Limb (tissue), 2 donors: ENCODE data around the gene CLN6.
"Not testable (repeated sequence)": the region's sequence is repeated elsewhere in the genome, so short reads cannot be mapped to it uniquely, and the experiment has no call there.

Experiments
- DNase-seq, 2 donors: peaks; one replicate each; pipeline ENCODE4 v3.0.0-alpha.2; 2016; ENCODE audit errors: extremely low spot score in 2 of 2

The CLN6 gene

DNA sequence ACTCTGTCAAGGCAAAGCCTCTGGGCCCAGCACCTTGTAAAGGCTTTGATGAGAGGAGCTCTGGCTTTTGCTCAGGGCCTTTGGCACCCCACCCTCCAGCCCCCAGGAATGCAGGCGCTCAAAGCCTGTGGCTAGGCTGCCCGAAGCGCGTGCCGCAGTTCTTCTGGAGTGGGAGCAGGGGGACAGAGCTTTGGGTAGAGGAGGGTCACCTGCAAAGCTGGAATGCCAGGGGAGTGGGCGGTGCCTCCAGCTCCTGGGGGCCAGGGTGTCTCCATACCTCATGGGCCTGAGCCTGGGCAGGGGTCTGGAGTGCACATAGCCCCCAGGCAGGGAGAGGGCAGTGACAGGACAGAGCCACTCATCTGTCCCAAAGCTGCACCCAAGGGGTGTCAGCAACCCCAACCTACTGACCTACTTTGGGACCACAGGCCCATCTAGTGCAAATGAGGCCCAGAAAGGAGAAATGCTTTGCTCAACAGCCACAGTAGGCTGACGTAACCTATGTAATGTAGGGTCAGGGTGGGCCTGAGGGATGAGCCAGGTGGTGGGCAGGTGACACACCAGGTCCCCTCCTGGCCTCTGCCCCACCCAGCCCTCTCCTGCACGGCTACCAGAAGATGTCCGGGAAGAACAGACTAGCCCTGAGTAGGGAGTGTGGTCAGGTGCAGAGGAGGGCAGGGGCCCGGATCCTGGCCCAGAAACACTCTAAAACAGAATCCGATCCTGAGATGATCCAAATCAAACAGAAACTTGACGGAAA is 22.2 kb downstream of the CLN6 start:
- DNase-seq, result no peak

DNA sequence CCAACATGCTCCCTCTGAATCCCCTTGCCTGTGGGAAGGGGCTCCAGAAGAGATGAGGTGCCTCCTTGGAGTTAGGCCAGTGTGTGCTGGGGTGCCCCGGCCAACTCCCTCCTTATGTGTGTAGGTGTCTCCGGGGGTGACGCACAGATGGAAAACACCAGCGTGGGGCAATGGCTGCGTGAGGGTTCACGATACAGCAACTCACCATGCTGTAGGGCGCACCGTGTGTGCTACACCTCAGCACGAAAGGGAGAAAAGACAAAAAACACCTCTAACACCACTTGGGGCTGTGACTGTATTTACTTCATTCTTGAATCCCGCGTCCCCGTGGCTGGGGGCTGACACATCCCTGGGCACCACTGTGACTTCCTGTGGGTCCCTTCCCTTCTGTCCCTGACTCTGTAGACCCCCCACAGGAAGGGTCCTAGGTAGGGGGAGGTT is 22.8 kb downstream of the CLN6 start:
- DNase-seq, result no peak

DNA sequence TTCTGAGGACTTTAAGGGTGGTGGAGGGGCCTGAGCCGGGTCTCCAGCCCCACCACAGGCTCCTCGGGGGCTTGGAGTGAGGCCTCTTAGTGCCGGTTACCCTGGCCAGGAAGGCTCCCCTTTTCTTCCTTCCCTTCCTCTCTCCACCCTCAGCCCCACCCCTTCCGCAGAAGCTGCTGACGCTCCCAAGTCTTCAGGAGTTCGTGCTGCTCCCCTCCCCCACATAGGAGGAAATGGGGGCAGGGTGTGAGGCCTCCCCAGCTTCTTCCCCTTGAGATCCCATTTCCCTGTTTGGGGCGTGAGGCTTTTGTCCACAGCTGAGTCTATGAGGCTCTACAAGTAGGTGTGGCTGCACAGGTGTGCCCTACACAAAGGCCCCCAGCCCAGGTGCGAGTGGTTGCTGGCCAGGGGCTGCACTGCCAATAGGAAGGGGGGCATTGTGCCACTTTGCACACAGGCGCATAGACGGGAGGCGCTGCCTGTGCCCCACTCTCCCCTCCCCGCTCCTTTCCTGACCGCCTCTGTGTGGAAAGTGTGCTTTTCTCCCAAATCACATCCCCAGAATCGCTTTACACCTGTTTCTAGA is 23.5 kb downstream of the CLN6 start:
- no peak for DNase-seq

DNA sequence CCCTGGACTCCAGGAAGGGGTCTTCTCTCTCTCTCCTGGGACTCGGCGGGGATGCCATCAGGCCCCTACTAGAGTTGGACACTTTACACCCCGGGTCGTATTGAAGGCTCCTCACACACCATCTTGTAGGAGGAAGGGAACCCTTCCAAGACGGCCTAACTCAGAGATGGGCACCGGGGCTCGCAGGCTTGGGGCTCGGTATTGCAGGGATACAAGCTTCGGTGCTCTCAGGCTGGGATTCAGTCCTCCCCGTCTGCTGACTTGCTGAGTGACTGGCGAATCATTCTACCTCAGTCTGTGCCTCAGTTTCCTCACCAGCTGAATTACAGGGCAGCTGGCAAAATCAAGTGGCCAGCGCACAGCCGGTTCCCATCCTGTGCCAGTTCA is 24.0 kb downstream of the CLN6 start:
- no peak for DNase-seq

DNA sequence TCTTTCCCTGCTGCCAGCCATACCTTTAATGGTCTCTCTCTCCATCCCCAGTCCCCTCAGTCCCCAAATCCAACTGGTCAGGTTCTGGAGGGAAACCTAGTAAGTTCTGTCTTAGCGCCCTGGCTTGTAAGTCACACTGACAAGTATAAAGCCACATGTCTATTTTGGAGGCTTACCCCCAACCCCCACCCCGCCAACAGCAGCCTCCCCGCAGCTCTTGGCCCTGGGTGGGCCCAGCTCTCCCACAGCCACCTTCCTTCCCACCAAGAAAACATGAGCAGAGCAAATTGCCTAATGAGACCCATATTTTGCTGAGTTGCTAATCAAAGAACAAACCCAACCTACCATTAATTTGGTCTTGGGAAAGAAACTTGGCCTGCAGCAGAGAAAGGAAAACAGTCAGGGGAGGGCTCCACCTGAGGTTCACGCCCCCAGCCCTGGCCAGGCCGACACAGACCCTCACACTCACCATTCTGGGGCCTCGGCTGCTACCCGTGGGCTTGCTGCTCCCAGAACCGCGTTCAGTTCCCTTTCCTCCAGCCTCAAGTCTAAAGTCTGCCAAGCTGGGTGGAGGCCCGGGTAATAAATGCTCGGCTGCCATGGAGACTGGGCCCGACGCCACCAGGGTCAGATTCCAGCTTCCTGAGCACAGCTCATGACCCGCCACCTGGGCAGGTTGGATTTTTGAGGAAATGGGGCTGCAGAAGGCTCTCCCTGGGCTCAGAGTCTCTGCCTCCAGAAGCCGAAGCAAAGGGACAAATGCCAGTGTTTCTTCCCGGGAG is 24.6 kb downstream of the CLN6 start, which contains the start of gene CALML4:
Gene CALML4, minus strand, starts transcription at position 557 of the 782 bp plus-strand sequence. Its CDS starts 85 bp downstream, at position 472.
- DNase-seq, result peak; percentile 72 to 81

DNA sequence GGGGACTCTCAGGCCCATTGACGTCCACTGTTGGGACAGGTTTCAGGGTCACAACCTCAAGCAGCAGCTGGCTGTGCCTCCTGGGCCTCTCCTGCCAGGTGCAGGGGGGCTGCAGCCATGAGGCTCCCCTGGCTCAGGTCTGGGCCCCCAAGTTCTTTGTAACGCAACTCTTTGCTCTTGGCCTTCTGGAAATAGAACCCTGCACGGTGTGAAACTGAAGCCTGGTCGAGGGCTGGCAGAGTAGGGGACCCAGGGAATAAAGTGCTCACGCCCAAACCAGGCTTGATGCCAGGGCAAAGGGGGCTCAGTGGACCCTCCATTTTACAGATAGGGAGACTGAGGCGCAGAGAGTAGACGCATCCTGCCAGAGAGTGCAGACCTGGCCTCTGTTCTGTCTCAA is 25.2 kb downstream of the CLN6 start:
- no peak for DNase-seq

DNA sequence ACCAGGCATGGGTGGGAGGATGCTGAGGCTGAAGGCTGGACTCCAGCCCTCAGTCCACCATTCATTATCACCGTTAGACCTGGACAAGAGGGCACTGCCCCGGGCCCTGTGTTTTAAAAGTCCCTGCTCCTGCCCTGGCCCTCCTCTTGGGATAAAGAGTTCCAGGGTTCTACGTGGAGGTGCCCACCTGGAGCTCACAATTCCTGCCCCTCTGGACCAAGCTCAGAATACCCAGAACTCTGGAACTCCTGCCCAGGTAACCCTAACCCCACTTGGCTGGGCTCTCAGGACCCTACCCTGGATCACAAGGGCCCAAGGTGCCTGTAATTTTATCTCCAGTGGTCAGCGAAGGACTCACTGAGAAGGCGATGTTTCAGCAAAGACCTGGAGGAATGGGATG is 25.6 kb downstream of the CLN6 start:
- no peak for DNase-seq

DNA sequence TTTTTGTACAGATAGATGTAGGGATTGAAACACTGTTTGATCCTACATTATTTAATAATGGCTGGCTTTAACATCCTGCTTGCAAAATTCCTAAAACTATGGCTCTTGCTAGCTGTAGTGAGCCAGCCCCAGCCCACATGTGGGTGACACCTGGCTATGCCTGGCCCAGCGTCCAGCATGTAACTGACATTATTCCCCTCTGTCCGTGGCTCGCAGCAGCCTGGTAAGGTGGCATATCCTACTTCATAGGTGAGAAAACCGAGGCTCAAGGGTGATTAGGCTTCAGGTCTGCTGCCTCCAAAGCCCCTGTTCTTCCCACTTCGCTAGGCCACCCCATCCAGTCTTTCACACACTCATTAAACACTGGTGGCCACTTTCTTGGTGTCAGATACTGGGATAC is 26.0 kb downstream of the CLN6 start:
- DNase-seq, result no peak

DNA sequence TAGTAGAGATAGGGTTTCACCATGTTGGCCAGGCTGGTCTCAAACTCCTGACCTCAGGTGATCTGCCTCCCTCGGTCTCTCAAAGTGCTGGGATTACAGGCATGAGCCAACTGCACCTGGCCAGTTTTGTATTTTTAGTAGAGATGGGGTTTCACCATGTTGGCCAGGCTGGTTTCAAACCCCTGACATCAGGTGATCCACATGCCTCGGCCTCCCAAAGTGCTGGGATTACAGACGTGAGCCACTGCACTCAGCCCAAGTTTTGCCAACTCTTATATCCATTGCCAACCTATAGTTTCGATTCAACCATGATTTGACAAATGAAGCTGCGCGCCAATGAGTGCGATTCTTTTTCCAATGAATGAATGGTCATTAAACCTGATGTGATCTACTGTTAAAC is 26.5 kb downstream of the CLN6 start:
- DNase-seq, result not testable (repeated sequence)

DNA sequence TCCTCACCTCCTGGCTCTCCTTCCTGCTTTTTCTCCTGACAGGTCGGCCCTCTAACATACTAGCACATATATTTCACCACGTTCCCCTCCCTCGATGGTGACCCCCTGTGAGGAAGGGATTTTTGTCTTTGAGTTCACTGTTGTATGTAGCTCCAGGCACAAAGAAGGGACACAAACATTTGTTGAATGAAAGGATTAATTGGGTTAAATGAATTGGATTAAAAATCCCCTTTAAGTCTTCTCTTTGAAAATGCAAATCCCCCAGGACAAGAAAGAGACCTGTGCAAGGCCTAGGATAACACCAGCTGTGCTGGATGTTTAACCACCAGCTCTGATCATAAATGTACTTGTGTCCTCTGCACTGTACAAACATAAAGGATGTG is 27.7 kb downstream of the CLN6 start:
- no peak for DNase-seq

DNA sequence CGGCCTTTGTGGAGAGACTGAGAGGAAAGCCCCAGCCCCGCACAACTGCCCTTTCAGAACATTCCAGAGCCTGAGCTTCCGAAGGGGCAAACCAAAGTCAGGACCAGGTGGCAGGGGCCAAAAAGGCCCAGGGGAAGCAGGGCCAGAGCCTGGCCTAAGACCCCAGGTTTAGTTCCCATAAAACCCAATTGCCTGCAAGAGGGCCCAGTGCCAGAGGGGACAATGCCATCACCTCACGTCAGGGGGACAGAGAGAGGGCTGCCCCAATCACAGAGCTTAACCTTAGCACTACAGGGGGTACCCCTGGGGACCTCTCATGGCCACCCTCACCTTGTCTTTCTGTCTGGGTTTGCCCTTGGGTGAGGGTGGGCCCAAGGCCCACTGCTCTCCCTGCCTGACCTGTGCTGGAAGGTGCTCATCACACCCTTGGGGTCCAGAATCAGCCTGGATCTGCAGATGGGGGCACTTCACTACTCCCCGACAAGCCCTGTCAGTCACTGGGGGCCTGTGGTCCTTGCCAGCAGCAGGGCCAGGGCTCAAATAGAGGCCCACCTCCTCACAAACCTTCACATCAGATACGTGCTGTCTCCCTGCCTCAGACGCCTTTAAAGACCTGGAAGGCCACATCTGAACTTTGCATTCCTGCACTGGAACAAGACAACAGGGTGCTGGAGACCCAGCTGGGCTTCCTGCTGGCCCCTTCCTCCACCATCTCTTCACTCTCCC is 28.2 kb downstream of the CLN6 start:
- DNase-seq, result no peak

DNA sequence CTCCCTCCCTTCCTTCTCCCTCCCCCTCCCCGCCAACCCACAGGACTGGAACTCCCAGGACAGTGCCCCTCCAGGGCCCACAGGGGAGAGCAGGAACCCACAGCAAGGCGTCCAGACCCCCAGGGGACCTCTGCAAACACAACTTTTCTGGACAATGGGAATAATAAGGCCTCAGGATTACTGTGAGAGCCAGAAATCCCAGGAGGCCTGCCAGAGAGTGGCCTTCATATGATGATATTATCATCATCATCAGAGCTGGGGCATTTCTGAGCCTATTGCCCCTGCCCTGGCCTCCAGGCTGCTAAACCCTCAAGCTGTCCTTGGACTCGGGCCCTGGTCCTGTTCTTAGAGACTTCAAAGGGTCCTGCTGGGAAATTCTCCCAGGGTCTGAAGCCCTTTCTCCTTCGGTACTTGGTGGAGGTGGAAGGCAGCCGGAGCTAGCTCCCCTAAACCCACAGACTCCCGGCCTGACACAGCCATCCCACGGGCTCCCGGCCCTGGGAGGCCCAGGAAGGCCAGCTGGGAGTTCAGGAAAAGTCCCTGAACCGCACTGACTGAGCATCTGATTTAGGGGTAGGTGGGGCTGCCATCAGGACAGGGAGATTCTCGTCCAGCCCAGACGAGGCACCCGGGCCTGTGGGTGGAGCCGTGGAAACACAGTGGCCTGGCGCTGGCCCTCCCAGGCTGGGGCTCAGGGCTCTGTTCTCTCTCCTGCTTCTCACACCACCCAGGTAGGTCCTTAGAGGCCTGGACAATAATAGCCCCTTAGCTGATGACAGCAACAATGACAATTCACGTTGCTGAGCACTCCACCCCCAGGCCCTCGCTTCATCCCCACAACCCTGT is 29.3 kb downstream of the CLN6 start:
- no peak for DNase-seq

DNA sequence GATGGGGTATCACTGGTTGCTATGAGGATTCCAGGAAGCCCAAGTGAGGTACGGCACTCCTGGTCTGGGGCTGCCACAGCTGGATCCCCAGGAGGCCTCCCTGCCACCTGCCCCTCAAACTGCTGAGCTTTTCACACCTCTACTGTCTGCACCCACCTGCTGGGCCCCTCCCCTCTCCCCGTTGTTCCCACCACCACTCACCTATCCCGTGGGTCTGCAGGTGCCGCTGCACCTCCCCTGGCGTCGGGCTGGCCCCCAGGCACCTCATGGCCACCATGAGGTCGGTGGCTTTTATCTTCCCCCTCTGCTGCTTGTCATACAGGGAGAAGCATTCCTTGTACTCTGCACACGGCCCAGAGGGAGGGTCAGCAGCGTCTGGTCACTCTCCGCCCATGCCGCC is 30.2 kb downstream of the CLN6 start:
- DNase-seq, result no peak

DNA sequence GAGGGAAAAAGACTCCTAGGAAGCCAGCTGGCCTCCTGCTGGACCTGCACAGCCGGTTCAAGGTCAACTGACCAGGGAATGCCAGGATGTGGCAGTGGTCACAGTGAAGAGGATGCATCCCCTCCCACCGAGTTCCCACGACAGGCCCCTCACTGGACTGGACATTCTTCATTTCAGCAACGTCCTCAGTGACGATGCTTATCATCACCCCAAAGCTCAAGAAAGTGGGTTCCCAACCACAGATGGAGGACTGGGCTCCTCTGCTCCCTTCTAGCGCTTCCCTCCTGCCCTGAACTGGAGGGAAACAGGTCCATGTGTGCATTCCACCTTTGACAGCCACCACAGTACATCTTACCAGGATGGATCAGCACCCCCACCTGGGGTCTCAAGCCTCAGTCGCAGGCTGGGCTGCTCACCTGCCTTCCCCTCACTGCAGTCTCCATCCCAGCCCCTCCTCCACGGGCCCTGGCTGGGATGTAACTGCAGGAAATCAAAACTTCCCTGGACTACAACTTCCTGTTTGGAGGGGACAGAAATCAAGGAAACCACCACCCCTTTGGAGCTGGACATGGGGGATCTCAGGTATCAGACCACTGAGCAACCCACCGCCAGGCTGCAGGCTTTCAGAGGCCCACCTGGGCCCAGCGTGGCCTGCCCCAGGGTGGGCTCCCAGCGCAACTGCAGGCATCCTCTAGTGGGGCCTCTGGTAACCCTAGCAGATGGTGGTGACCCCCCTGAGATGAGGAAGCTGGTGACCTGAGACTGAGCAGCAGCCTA is 31.7 kb downstream of the CLN6 start:
- no peak for DNase-seq

DNA sequence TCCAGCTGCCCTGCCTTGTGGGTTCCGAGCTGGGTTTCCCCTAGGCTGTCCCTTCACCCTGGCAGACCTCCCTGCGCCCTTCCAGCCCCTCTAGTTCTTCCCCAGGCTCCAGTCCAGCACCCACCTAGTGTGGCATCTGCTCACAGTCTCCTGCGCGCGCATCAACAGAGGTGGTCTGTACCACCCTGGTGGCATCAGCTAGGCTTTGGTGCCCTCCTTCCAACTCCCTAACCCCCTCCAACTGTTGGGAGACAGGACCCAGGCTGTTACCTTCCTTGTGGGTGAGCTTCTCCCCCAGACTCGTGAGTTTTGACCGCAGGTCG is 32.4 kb downstream of the CLN6 start:
- no peak for DNase-seq

DNA sequence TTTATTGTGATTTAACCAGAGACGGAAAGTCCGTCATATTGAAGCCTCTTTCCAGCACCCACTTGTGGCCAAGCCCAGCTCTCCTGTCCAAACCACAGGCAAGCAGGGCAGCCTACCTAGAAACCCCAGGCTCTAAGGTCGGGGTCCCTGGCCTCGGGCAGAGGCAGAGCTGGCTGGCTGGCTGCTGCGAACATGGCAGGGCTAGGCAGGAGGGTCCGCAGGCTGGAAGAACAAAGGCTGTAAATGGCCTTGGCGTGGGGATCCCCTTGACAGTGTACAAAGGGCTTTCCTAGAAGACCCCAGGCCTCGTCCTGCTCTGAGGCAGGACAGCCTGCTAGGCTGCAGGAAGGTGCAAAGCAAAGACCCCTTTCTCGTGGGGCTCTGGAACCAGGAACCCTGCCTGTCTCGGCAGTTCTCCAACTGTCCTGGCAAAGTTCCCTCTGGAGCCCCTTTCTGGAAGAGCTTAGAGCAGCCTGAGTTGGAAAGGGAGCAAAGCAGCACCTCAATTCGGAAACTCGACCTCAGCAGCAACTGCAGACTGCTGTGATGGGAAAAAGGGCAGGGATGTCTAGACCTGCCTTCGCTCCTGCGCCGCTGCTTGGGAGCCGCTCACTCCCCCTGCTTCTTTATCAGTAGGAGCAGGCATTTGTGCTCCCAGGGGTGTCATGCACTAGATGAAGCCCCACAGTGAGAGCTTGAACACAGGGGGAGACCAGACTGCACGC is 32.9 kb downstream of the CLN6 start:
- DNase-seq, result peak in 1 of 2 donors; percentile 42

DNA sequence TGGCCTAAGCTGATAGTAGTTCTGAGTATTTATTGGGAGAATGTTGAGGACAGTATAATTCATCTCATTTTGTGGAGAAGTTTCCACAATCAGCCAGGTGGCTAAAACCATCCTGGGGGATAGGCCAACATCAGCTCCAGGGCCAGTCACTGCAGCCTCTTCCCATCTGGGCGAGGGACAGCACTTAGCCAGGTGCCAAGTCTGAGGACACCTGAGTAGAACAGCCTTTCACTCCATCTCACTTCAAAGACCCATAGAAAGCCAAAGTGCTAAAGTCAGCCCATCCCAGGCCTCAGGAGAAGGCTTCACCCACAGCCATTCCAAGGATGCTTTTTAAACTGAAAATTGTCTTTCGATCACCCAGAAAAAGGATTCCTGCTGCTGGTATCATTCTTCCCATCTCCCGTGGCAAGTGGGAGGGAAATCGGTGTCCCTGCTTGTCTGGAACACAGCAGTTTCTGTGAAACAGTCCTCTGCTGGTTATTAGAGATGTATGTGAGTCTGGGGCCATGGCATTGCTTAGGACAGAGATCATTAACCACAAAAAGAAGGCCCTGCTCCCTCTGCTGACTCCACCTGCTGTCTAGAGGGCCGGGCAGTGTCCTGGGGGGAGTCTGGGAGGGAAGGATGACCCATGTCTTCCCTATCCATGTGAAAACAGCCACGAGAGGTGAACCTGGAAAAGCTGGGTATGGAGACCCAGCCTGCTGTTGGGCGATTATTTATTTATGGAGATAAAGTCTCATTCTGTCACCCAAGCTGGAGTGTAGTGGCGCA is 34.0 kb downstream of the CLN6 start:
- DNase-seq, result no peak

DNA sequence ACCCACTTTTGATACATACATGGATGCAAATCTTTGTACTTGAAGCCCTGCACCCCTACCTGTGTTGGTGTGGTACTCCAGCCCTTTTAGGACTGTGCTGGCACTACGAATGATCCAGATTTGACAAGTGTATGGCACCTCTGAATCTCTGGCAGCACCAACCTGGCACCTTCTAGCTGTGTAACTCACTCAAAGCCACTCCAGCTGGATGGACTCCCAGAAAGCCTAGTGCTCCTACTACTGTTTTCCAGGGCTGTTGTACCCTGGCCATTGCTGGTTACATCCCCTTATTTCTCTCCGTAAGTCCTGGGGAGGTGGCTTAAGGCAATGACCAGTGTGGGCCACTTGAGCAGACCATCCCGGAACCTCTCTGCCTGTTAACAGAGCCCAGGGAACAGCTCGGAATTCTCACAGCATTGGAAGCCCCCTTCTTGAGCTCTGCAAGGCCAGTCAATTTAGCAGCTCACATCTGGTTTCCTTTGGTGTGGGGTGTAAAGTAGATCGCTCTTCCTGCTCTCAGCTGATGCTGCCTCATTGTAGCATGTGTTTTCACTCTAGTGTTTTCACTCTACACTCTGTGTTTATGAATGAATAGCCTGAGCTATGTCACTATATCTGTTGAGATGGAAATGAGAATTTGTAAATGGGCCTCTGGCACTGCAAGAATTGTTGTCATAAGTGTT is 36.6 kb downstream of the CLN6 start:
- DNase-seq, result no peak
